HEK293 (cell line): ENCODE measurements around the gene DNAJC7.

Experiments used
- CTCF ChIA-PET: fragments of 350-600 bp; formaldehyde crosslinking; extraction: SDS; loops from one replicate; lab custom pipeline; 2021; ENCODE audit warnings: antibody characterized with exemption; lab: Yijun Ruan, JAX
- POLR2A ChIA-PET: fragments of 300-600 bp; formaldehyde crosslinking; extraction: SDS; loops from one replicate; lab custom pipeline; 2020; ENCODE audit warnings: antibody characterized with exemption, inconsistent platforms; lab: Yijun Ruan, JAX
- H3K27ac ChIP-seq: fragments of 200-500 bp; sonication (Bioruptor generic); 2 replicates; pipeline ENCODE4 v1.5.1; 2014; ENCODE audit warnings: low read depth, low read length, control low read depth, inconsistent platforms; ENCODE audit errors: extremely low read depth
- H3K36me3 ChIP-seq, 2 experiments: fragments of 200-500 bp in 1 of 2; sonication (Bioruptor generic) in 1 of 2; 1 replicate in 1 of 2; 2 replicates in 1 of 2; pipeline ENCODE4 v1.5.1; 2014 to 2017; ENCODE audit warnings: inconsistent platforms in 2 of 2, low read length in 2 of 2; ENCODE audit not compliant: control insufficient read depth in 2 of 2, insufficient read depth in 1 of 2
- H3K4me1 ChIP-seq: fragments of 200-500 bp; sonication (Bioruptor generic); 2 replicates; pipeline ENCODE4 v1.5.1; 2014; ENCODE audit warnings: mild to moderate bottlenecking, low read length, inconsistent platforms; ENCODE audit not compliant: control insufficient read depth, insufficient read depth
- H3K4me3 ChIP-seq: 2 replicates; pipeline ENCODE4 v1.5.1; 2011; ENCODE audit warnings: low read depth, mild to moderate bottlenecking, control low read depth, low read length, moderate library complexity
- H3K9me3 ChIP-seq: fragments of 200-500 bp; sonication (Bioruptor generic); 2 replicates; pipeline ENCODE4 v1.5.1; 2014; ENCODE audit warnings: low read depth, low read length, inconsistent platforms; ENCODE audit not compliant: control insufficient read depth, insufficient read depth
- FEZF1 ChIP-seq: fragments of 450-650 bp; formaldehyde crosslinking; IDR thresholded peaks from 2 replicates; pipeline ENCODE4 v1.5.1; 2016; ENCODE audit warnings: missing biosample characterization, missing genetic modification characterization
- HIC1 ChIP-seq: fragments of 450-650 bp; formaldehyde crosslinking; IDR thresholded peaks from 2 replicates; pipeline ENCODE4 v1.5.1; 2016; ENCODE audit warnings: missing biosample characterization, missing genetic modification characterization
- KLF7 ChIP-seq: fragments of 450-650 bp; formaldehyde crosslinking; IDR thresholded peaks from 2 replicates; pipeline ENCODE4 v1.5.1; 2016; ENCODE audit warnings: missing biosample characterization, missing genetic modification characterization, borderline replicate concordance
- MEIS1 ChIP-seq: sonication (generic); formaldehyde crosslinking; IDR thresholded peaks from 2 replicates; pipeline ENCODE4 v1.8.1; 2022; ENCODE audit warnings: missing genetic modification reagents, mild to moderate bottlenecking, borderline replicate concordance
- MYNN ChIP-seq: fragments of 450-650 bp; formaldehyde crosslinking; IDR thresholded peaks from 2 replicates; pipeline ENCODE4 v1.5.1; 2016; ENCODE audit warnings: missing biosample characterization, missing genetic modification characterization, borderline replicate concordance
- OSR2 ChIP-seq: fragments of 450-650 bp; formaldehyde crosslinking; IDR thresholded peaks from 2 replicates; pipeline ENCODE4 v1.5.1; 2016; ENCODE audit warnings: missing biosample characterization, missing genetic modification characterization
- OVOL3 ChIP-seq: fragments of 450-650 bp; formaldehyde crosslinking; IDR thresholded peaks from 2 replicates; pipeline ENCODE4 v1.5.1; 2016; ENCODE audit warnings: missing biosample characterization, missing genetic modification characterization
- PBX3 ChIP-seq: sonication (generic); formaldehyde crosslinking; IDR thresholded peaks from 2 replicates; pipeline ENCODE4 v1.8.1; 2022; ENCODE audit warnings: mild to moderate bottlenecking, moderate library complexity, missing genetic modification reagents
- PRDM1 ChIP-seq: fragments of 450-650 bp; formaldehyde crosslinking; IDR thresholded peaks from 2 replicates; pipeline ENCODE4; 2016; ENCODE audit warnings: missing biosample characterization, missing genetic modification characterization
- SCRT1 ChIP-seq: fragments of 450-650 bp; formaldehyde crosslinking; IDR thresholded peaks from 2 replicates; pipeline ENCODE4 v1.5.1; 2016; ENCODE audit warnings: missing biosample characterization, missing genetic modification characterization, borderline replicate concordance
- ZFP41 ChIP-seq: fragments of 450-650 bp; formaldehyde crosslinking; IDR thresholded peaks from 2 replicates; pipeline ENCODE4 v1.5.1; 2016; ENCODE audit warnings: missing biosample characterization, missing genetic modification characterization, borderline replicate concordance
- ZNF112 ChIP-seq: fragments of 450-650 bp; formaldehyde crosslinking; IDR thresholded peaks from 2 replicates; pipeline ENCODE4 v1.5.0; 2017; ENCODE audit warnings: missing biosample characterization, missing genetic modification characterization
- ZNF302 ChIP-seq: fragments of 450-650 bp; formaldehyde crosslinking; IDR thresholded peaks from 2 replicates; pipeline ENCODE4 v1.5.1; 2016; ENCODE audit warnings: missing biosample characterization, missing genetic modification characterization, low read depth
- ZNF335 ChIP-seq: fragments of 450-650 bp; formaldehyde crosslinking; conservative IDR thresholded peaks from 2 replicates; pipeline ENCODE4 v1.5.1; 2016; ENCODE audit warnings: missing biosample characterization, missing genetic modification characterization
- ZNF37A ChIP-seq: fragments of 450-650 bp; IDR thresholded peaks from 2 replicates; pipeline ENCODE4 v1.5.1; 2018; ENCODE audit warnings: missing biosample characterization, missing genetic modification characterization
- ZNF571 ChIP-seq: fragments of 450-650 bp; formaldehyde crosslinking; IDR thresholded peaks from 2 replicates; pipeline ENCODE4 v1.5.0; 2017; ENCODE audit warnings: missing biosample characterization, missing genetic modification characterization
- ZNF639 ChIP-seq: fragments of 450-650 bp; formaldehyde crosslinking; IDR thresholded peaks from 2 replicates; pipeline ENCODE4 v1.5.1; 2016; ENCODE audit warnings: missing biosample characterization, missing genetic modification characterization
- ZNF654 ChIP-seq: fragments of 450-650 bp; formaldehyde crosslinking; IDR thresholded peaks from 2 replicates; pipeline ENCODE4 v1.5.1; 2016; ENCODE audit warnings: low read depth, missing biosample characterization, missing genetic modification characterization
- ZNF704 ChIP-seq: fragments of 450-650 bp; formaldehyde crosslinking; IDR thresholded peaks from 2 replicates; pipeline ENCODE4 v1.5.1; 2016; ENCODE audit warnings: missing biosample characterization, missing genetic modification characterization

DNAJC7 gene

GRCh38 chr17:41968676-41969075, 48.6 kb downstream of the DNAJC7 start:
- Histone ChIP-seq H3K9me3 (no peaks in the 10 kb centered on the region), H3K4me1 (0 out of 2 replicates have a peak, but pooled peaks cover 4% of the 10 kb centered on the region), H3K4me3 (no peak overlapping the region), H3K27ac (peak overlapping the region; percentile 49), H3K36me3 (peaks cover 28 to 57% of the 10 kb centered on the region in 2 experiments)
- CTCF ChIA-PET: no interaction called here
- TF ChIP-seq ZNF37A (tag by site-specific recombination): no peak
- TF ChIP-seq HIC1 (tag by site-specific recombination): 0 out of 2 replicates have a peak, but pooled peaks have one; percentile 12
- TF ChIP-seq, all 188 proteins: peak for 1
- POLR2A ChIA-PET: interaction anchor here (1.3 to 1.9 kb wide), 3 partner anchors 12 to 51 kb away, joined by 5 to 7 read pairs (median 5); partner anchors contain the start of genes DNAJC7 and NKIRAS2

DNA sequence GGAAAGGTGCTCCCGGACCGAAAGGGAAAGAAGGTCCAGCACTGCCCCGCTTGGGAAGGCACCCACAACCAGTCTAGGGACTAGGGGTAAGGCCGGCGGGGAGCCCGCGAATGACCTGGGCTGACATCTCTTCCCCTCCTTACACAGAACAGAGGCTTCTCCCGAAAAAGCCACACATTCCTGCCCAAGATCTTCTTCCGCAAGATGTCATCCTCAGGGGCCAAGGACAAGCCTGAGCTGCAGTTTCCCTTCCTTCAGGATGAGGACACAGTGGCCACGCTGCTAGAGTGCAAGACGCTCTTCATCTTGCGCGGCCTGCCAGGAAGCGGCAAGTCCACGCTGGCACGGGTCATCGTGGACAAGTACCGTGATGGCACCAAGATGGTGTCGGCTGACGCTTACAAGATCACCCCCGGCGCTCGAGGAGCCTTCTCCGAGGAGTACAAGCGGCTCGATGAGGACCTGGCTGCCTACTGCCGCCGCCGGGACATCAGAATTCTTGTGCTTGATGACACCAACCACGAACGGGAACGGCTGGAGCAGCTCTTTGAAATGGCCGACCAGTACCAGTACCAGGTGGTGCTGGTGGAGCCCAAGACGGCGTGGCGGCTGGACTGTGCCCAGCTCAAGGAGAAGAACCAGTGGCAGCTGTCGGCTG, 49.2 kb downstream of the DNAJC7 start:
- ChIA-PET CTCF (interaction anchor here (0.6 kb wide), 1 partner anchor 38 kb away, joined by 3 read pairs; no protein-coding TSS in a partner anchor), POLR2A (interaction anchor here (0.6 to 3.3 kb wide), 8 partner anchors 11 to 79 kb away, joined by 3 to 19 read pairs (median 5); partner anchors contain the start of genes ACLY, DNAJC7, NKIRAS2 and ODAD4)
- Histone ChIP-seq H3K36me3 (peaks cover 25 to 51% of the 10 kb centered on the region in 2 experiments), H3K27ac (peak overlapping the region; percentile 89), H3K4me3 (peak overlapping the region; percentile 76; the same call in 1 of the 2 replicates), H3K4me1 (0 out of 2 replicates have a peak, but pooled peaks cover 4% of the 10 kb centered on the region), H3K9me3 (no peaks in the 10 kb centered on the region)
- TF ChIP-seq FEZF1 (tag by site-specific recombination) (no peak), ZNF639 (no peak), ZNF571 (tag by site-specific recombination) (no peak), MEIS1 (CRISPR knock-in tag) (no peak), ZNF704 (tag by site-specific recombination) (no peak), PBX3 (CRISPR knock-in tag) (no peak), OSR2 (tag by site-specific recombination) (no peak), ZNF654 (tag by site-specific recombination) (no peak), OVOL3 (tag by site-specific recombination) (no peak), ZNF335 (tag by site-specific recombination) (no peak), ZNF302 (no peak), MYNN (tag by site-specific recombination) (no peak), ZNF112 (tag by site-specific recombination) (no peak), PRDM1 (no peak), SCRT1 (tag by site-specific recombination) (no peak), ZFP41 (tag by site-specific recombination) (no peak), KLF7 (tag by site-specific recombination) (no peak)
